A549 (cell line): ENCODE measurements around the gene RIN3. TPM values are rescaled to one million over a fixed set of nuclear protein-coding genes. Genes with fewer than 3 reads are reported as not detected.

ENCODE experiments used
- ATAC-seq, 2 experiments: fragments of 200-7000 bp in 1 of 2; fragments of >200 bp in 1 of 2; cut with Nextera tagmentation in 1 of 2; cut with Tn5 transposase in 1 of 2; 3 replicates each; pipeline versions ENCODE4 v1.8.0 to v1.9.1; 2018 to 2020; ENCODE audit warnings: mild to moderate bottlenecking in 1 of 2, moderate library complexity in 1 of 2
- CTCF ChIA-PET: fragments of 300-600 bp; sonication (Branson Sonifier 250); formaldehyde crosslinking; extraction: SDS; loops from one replicate; lab custom pipeline; 2021; ENCODE audit warnings: antibody characterized with exemption, inconsistent platforms; lab: Yijun Ruan, JAX
- POLR2A ChIA-PET: fragments of 350-600 bp; formaldehyde crosslinking; extraction: SDS; loops from one replicate; lab custom pipeline; 2021; ENCODE audit warnings: antibody characterized with exemption, inconsistent platforms; lab: Yijun Ruan, JAX
- DNase-seq, 2 experiments: peaks; one replicate each; pipeline versions ENCODE4 v3.0.0 to v3.0.0-alpha.2; 2011 to 2016; ENCODE audit warnings: low read depth in 1 of 2, low spot score in 1 of 2
- FAIRE-seq: peaks from 2 replicates; lab custom pipeline; 2011; peaks lifted over from hg19 to GRCh38; lab: Jason Lieb, UNC
- H3K27ac ChIP-seq, 2 experiments: fragments of >200 bp; sonication (Bioruptor Twin); formaldehyde crosslinking; 3 replicates each; pipeline ENCODE4 v1.5.1; 2016 to 2017
- H3K4me1 ChIP-seq: fragments of >200 bp; sonication (Bioruptor Twin); formaldehyde crosslinking; 3 replicates; pipeline ENCODE4 v1.6.1; 2016
- H3K4me2 ChIP-seq: fragments of >200 bp; sonication (Bioruptor Twin); formaldehyde crosslinking; 3 replicates; pipeline ENCODE4 v1.6.1; 2016
- H3K4me3 ChIP-seq: fragments of >200 bp; sonication (Bioruptor Twin); formaldehyde crosslinking; 3 replicates; pipeline ENCODE4 v1.5.1; 2016
- H3K9me3 ChIP-seq: fragments of >200 bp; sonication (Bioruptor Twin); formaldehyde crosslinking; 3 replicates; pipeline ENCODE4 v1.6.1; 2016
- CBX2 ChIP-seq: fragments of 200-600 bp; sonication (generic); IDR thresholded peaks from 2 replicates; pipeline ENCODE4 v1.6.1; 2016; ENCODE audit warnings: low read depth, mild to moderate bottlenecking, borderline replicate concordance
- EP300 ChIP-seq, 2 experiments: fragments of >200 bp; sonication (Bioruptor Twin); formaldehyde crosslinking; IDR thresholded peaks; 2 replicates in 1 of 2; 3 replicates in 1 of 2; pipeline ENCODE4 v1.6.1; 2016 to 2017
- ESRRA ChIP-seq: fragments of 150-350 bp; IDR thresholded peaks from 2 replicates; pipeline ENCODE4 v1.6.1; 2014; ENCODE audit warnings: mild to moderate bottlenecking, low read length, borderline replicate concordance
- FOSB ChIP-seq: fragments of 250-450 bp; sonication (Bioruptor Pico); IDR thresholded peaks from 2 replicates; pipeline ENCODE4 v1.5.0; 2020; ENCODE audit warnings: mild to moderate bottlenecking, moderate library complexity
- FOSL2 ChIP-seq, 2 experiments: fragments of 450-650 bp in 1 of 2; fragments of >200 bp in 1 of 2; sonication (Bioruptor Twin) in 1 of 2; formaldehyde crosslinking; IDR thresholded peaks; 2 replicates each; pipeline versions ENCODE4 v1.5.0 to v1.6.1; 2016 to 2020; ENCODE audit warnings: mild to moderate bottlenecking in 1 of 2, moderate library complexity in 1 of 2
- FOXS1 ChIP-seq: fragments of 250-450 bp; sonication (Bioruptor Pico); IDR thresholded peaks from 2 replicates; pipeline ENCODE4 v1.5.0; 2020; ENCODE audit warnings: mild to moderate bottlenecking, moderate library complexity
- HOXB5 ChIP-seq: fragments of 250-450 bp; sonication (Bioruptor Pico); IDR thresholded peaks from 2 replicates; pipeline ENCODE4 v1.5.0; 2020; ENCODE audit warnings: mild to moderate bottlenecking, moderate library complexity
- JUNB ChIP-seq: fragments of >200 bp; sonication (Bioruptor Twin); formaldehyde crosslinking; IDR thresholded peaks from 2 replicates; pipeline ENCODE4 v1.6.1; 2016
- KDM5A ChIP-seq: fragments of 200-600 bp; sonication (generic); IDR thresholded peaks from 2 replicates; pipeline ENCODE4 v1.6.1; 2016; ENCODE audit warnings: antibody characterized with exemption, mild to moderate bottlenecking
- MAFK ChIP-seq: fragments of 450-650 bp; IDR thresholded peaks from 2 replicates; pipeline ENCODE4 v1.6.1; 2014; ENCODE audit not compliant: partially characterized antibody
- MAZ ChIP-seq: fragments of 150-350 bp; IDR thresholded peaks from 2 replicates; pipeline ENCODE4 v1.6.1; 2014; ENCODE audit warnings: antibody characterized with exemption, low read depth, low read length, borderline replicate concordance
- NFE2L2 ChIP-seq: fragments of 150-350 bp; conservative IDR thresholded peaks from 2 replicates; pipeline ENCODE4 v1.6.1; 2014; ENCODE audit warnings: low read length
- NR3C1 ChIP-seq: fragments of >200 bp; sonication (Bioruptor Twin); formaldehyde crosslinking; IDR thresholded peaks from 3 replicates; pipeline ENCODE4 v1.6.1; 2017
- POLR2A ChIP-seq: IDR thresholded peaks from 2 replicates; pipeline ENCODE4 v1.6.1; 2012; ENCODE audit warnings: mild to moderate bottlenecking, low read length
- RAD21 ChIP-seq, 2 experiments: fragments of >200 bp in 1 of 2; sonication (Bioruptor Twin) in 1 of 2; formaldehyde crosslinking in 1 of 2; IDR thresholded peaks in 1 of 2; conservative IDR thresholded peaks in 1 of 2; 2 replicates in 1 of 2; 3 replicates in 1 of 2; pipeline ENCODE4 v1.6.1; 2012 to 2018; ENCODE audit warnings: inconsistent platforms in 1 of 2
- RARB ChIP-seq: fragments of 250-450 bp; sonication (Bioruptor Pico); IDR thresholded peaks from 2 replicates; pipeline ENCODE4 v1.8.0; 2021; ENCODE audit warnings: mild to moderate bottlenecking, moderate library complexity
- ZNF302 ChIP-seq: fragments of 250-450 bp; sonication (Bioruptor Pico); IDR thresholded peaks from 2 replicates; pipeline ENCODE4 v1.9.0; 2021; ENCODE audit warnings: inconsistent platforms, mild to moderate bottlenecking, moderate library complexity
- WGBS: methylation state at CpG from one replicate; pipeline ENCODE4 v1.1.6; 2017; ENCODE audit errors: missing lambda C conversion rate; 5-methylcytosine and 5-hydroxymethylcytosine counted together
- polyA plus RNA-seq, 4 experiments: library from polyadenylated mRNA; depleted of rRNA in 3 of 4; stranded (reverse); fragments of >200 nt; fragmentation: RNase III in 1 of 4; extraction: RNeasy Plus Mini Kit Qiagen cat#74134 plus additional on column Dnase treatment in 1 of 4; gene quantifications; 2 replicates in 3 of 4; 3 replicates in 1 of 4; pipeline ENCODE4 v1.2.3, GENCODE V29; 2011 to 2017
- TF ChIP-seq, protein P1 (sequence below): IDR thresholded peaks from 2 replicates; pipeline ENCODE4 v1.6.1; 2012
- TF ChIP-seq, protein P2 (sequence below): fragments of 200-600 bp; sonication (generic); IDR thresholded peaks from 2 replicates; pipeline ENCODE4 v1.6.1; 2016; ENCODE audit warnings: antibody characterized with exemption, mild to moderate bottlenecking, moderate library complexity
- TF ChIP-seq, protein P3 (sequence below): fragments of >200 bp; sonication (Bioruptor Twin); formaldehyde crosslinking; IDR thresholded peaks from 3 replicates; pipeline ENCODE4 v1.5.1; 2016

RIN3 gene
- polyA plus RNA-seq, 2 of the 4 experiments (the other 2 are of a cell fraction): 5.6 to 14.5 TPM

DNA sequence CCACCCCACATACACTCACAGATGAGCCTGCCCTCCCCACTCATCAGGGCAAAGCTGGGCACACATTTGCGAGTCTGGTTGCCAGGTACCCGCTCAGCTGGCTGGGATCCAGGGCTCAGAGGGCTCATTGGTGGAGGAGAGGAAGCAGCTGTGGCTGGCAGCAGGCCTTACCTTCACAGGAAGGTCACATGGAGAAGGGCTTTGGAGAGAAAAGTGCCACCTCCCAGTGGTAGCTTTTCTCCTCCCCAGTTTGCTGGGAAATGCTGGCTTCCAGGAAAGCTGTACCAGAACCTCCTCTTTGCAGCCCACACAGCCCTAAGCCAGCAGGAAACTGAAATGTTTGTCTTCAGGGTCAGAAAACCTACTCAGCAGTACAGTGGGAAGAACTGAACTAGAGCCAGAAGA lies 179.2 kb downstream of the RIN3 start:
- FAIRE-seq (no peak), ATAC-seq (no peak; a peak in 1 of 6 replicates), DNase-seq (peak in 1 of 2 experiments; percentile 27)
- 18% methylated on average over 2 of the region's 2 CpGs for WGBS
- H3K4me2 ChIP-seq: peak overlapping the region; percentile 62
- TF ChIP-seq, protein P1, sequence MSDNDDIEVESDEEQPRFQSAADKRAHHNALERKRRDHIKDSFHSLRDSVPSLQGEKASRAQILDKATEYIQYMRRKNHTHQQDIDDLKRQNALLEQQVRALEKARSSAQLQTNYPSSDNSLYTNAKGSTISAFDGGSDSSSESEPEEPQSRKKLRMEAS: no peak
- TF ChIP-seq FOXS1 (no peak), MAFK (no peak), ESRRA (no peak), HOXB5 (no peak), MAZ (no peak), CBX2 (no peak)
- H3K9me3 ChIP-seq: no peaks in the 10 kb centered on the region
- H3K27ac ChIP-seq: peak overlapping the region in 1 of 2 experiments; percentile 40; a peak in 2 of 6 replicates
- ChIA-PET POLR2A (interaction anchor here (0.8 kb wide), 1 partner anchor 56 kb away, joined by 5 read pairs; the partner anchor contains the start of gene LGMN), CTCF (interaction anchor here (10.1 kb wide), 1 partner anchor 93 kb away, joined by 191 read pairs; no protein-coding TSS in a partner anchor)
- no peak overlapping the region for H3K4me3 ChIP-seq
- peaks cover 30% of the 10 kb centered on the region for H3K4me1 ChIP-seq

DNA sequence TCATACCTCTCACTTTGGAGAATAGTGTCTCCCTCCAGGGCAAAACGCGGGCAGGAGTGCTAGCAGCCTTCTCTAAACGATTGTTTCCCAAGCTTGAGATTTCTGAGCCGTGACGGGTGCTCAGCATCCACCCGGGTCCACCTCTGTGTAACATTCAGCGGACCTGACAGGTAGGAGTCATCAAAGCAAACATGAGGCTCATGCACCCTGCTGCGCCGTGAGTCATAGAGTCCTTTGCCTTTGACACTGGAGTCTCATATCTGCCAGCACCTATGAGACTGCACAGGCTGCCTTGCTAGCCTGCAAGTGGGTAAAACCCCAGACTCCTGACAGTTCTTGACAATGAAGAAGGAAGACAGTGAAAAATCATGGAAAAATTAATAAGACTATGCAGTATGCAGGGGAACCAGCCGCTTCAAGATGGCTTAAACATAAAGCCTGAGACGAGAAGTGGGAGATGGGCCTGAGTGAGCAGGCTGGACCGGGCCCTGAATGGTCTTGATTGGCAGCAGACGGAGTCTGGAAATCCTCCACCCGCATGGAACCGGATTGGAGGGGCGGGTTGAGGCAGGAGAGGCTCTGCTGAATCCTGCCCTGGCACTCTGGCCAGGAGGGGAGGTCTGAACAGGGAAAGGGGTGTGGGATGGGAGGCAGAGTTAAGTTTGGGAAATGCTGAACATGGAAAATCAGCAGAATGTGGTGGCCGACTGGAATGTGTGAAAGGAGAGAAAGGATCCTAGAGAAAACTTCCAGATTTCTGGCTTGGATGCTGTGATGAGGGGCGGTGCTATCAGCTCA lies 180.6 kb downstream of the RIN3 start:
- TF ChIP-seq FOSL2 (IDR thresholded peaks at IDR 0.05): no peak
- peak; percentile 75 for TF ChIP-seq FOSL2 (CRISPR knock-in tag; IDR thresholded peaks at IDR 0.05)
- no peak for TF ChIP-seq CBX2
- CTCF ChIA-PET: interaction anchor here (0.6 to 10.1 kb wide), 3 partner anchors 7 to 92 kb away, joined by 4 to 191 read pairs (median 4); no protein-coding TSS in a partner anchor
- DNase-seq (peak; percentile 69 to 73), ATAC-seq (peak; percentile 78 to 80), FAIRE-seq (peak; percentile 89)
- no peak overlapping the region for H3K4me3 ChIP-seq
- H3K4me2 ChIP-seq: peak overlapping the region; percentile 62
- peaks cover 30% of the 10 kb centered on the region for H3K4me1 ChIP-seq
- POLR2A ChIA-PET: no interaction called here
- H3K9me3 ChIP-seq: no peaks in the 10 kb centered on the region
- WGBS: 43% methylated on average over 18 of the region's 18 CpGs
- peak overlapping the region in 1 of 2 experiments; percentile 33; a peak in 1 of 6 replicates for H3K27ac ChIP-seq

DNA sequence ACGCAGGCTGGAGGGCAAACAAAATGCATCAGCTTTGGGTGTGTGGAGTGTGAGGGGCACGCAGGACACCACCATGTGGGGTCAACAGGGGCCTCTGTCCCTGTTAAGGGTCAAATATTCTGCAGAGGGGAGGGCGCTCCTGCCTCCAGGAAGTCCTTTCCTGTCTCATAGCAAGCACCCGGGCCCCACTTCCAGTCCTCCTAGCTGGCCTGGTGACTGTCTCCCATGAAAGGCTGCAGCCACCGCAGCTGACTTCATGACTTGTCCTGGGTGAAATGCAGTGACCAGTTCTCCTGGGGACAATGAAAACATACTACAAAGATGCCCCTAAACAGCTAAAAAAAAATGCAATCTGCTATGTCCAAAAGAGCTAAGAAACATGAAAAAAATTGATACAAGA lies 181.2 kb downstream of the RIN3 start:
- Histone ChIP-seq H3K4me3 (no peak overlapping the region), H3K4me2 (no peak overlapping the region), H3K9me3 (no peaks in the 10 kb centered on the region), H3K4me1 (peaks cover 30% of the 10 kb centered on the region), H3K27ac (no peak overlapping the region)
- CTCF ChIA-PET: interaction anchor here (1.3 to 10.1 kb wide), 2 partner anchors 8 to 91 kb away, joined by 4 to 191 read pairs; no protein-coding TSS in a partner anchor
- FAIRE-seq (no peak), ATAC-seq (no peak), DNase-seq (no peak)
- WGBS: 91% methylated on average over 5 of the region's 5 CpGs
- POLR2A ChIA-PET: no interaction called here
- TF ChIP-seq NFE2L2 (no peak), EP300 (IDR thresholded peaks at IDR 0.05) (no peak), POLR2A (no peak), NR3C1 (no peak), FOSB (CRISPR knock-in tag) (no peak), RARB (no peak), RAD21 (conservative IDR thresholded peaks at IDR 0.05 in 1 of 2, IDR thresholded peaks at IDR 0.05 in 1 of 2) (no peak), ZNF302 (CRISPR knock-in tag) (no peak), KDM5A (no peak), JUNB (no peak)
- TF ChIP-seq, protein P2, sequence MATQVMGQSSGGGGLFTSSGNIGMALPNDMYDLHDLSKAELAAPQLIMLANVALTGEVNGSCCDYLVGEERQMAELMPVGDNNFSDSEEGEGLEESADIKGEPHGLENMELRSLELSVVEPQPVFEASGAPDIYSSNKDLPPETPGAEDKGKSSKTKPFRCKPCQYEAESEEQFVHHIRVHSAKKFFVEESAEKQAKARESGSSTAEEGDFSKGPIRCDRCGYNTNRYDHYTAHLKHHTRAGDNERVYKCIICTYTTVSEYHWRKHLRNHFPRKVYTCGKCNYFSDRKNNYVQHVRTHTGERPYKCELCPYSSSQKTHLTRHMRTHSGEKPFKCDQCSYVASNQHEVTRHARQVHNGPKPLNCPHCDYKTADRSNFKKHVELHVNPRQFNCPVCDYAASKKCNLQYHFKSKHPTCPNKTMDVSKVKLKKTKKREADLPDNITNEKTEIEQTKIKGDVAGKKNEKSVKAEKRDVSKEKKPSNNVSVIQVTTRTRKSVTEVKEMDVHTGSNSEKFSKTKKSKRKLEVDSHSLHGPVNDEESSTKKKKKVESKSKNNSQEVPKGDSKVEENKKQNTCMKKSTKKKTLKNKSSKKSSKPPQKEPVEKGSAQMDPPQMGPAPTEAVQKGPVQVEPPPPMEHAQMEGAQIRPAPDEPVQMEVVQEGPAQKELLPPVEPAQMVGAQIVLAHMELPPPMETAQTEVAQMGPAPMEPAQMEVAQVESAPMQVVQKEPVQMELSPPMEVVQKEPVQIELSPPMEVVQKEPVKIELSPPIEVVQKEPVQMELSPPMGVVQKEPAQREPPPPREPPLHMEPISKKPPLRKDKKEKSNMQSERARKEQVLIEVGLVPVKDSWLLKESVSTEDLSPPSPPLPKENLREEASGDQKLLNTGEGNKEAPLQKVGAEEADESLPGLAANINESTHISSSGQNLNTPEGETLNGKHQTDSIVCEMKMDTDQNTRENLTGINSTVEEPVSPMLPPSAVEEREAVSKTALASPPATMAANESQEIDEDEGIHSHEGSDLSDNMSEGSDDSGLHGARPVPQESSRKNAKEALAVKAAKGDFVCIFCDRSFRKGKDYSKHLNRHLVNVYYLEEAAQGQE: no peak
- TF ChIP-seq, protein P3, sequence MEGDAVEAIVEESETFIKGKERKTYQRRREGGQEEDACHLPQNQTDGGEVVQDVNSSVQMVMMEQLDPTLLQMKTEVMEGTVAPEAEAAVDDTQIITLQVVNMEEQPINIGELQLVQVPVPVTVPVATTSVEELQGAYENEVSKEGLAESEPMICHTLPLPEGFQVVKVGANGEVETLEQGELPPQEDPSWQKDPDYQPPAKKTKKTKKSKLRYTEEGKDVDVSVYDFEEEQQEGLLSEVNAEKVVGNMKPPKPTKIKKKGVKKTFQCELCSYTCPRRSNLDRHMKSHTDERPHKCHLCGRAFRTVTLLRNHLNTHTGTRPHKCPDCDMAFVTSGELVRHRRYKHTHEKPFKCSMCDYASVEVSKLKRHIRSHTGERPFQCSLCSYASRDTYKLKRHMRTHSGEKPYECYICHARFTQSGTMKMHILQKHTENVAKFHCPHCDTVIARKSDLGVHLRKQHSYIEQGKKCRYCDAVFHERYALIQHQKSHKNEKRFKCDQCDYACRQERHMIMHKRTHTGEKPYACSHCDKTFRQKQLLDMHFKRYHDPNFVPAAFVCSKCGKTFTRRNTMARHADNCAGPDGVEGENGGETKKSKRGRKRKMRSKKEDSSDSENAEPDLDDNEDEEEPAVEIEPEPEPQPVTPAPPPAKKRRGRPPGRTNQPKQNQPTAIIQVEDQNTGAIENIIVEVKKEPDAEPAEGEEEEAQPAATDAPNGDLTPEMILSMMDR: no peak
- TF ChIP-seq, all 56 proteins: peak for 0
